ENCODE measurements around the gene SDF2L1.

The SDF2L1 gene

GRCh38 chr22:21622011-21622918 is 19.8 kb upstream of the SDF2L1 start:
- no peak for DNase-seq

- no peak for DNase-seq
Observed at GRCh38 chr22:21622919-21623647, 19.0 kb upstream of the SDF2L1 start.

GRCh38 chr22:21623648-21623970 is 18.5 kb upstream of the SDF2L1 start:
- DNase-seq, result no peak

GRCh38 chr22:21624120-21624879 is 17.8 kb upstream of the SDF2L1 start:
- DNase-seq, result no peak

- no peak for DNase-seq
Observed at GRCh38 chr22:21624880-21625791, 17.0 kb upstream of the SDF2L1 start.

- DNase-seq, result no peak
Observed at GRCh38 chr22:21626073-21626734, 15.9 kb upstream of the SDF2L1 start.

GRCh38 chr22:21626735-21627469 is 15.2 kb upstream of the SDF2L1 start:
- no peak for DNase-seq

- DNase-seq, result no peak
Observed at GRCh38 chr22:21628386-21629254, 13.5 kb upstream of the SDF2L1 start.

GRCh38 chr22:21629255-21630149 is 12.6 kb upstream of the SDF2L1 start, which contains the start of gene YDJC:
YDJC (minus strand) TSS chr22:21630022; CDS start chr22:21630014, 8 bp downstream.
- peak; percentile 85 for DNase-seq

- no peak for DNase-seq
Observed at GRCh38 chr22:21631025-21631424, 11.1 kb upstream of the SDF2L1 start.

- peak; percentile 73 for DNase-seq
Observed at GRCh38 chr22:21632237-21632895, 9.7 kb upstream of the SDF2L1 start, which contains the start of gene CCDC116. CCDC116 (plus strand) TSS chr22:21632760; CDS start chr22:21633182, 422 bp downstream.

- no peak for DNase-seq
Observed at GRCh38 chr22:21632931-21633330, 9.2 kb upstream of the SDF2L1 start.

- no peak for DNase-seq
Observed at GRCh38 chr22:21633481-21633880, 8.6 kb upstream of the SDF2L1 start.

- DNase-seq, result no peak
Observed at GRCh38 chr22:21634081-21634480, 8.0 kb upstream of the SDF2L1 start.

GRCh38 chr22:21634844-21635243 is 7.3 kb upstream of the SDF2L1 start:
- DNase-seq, result no peak

- DNase-seq, result no peak
Observed at GRCh38 chr22:21635771-21636510, 6.2 kb upstream of the SDF2L1 start.

- no peak for DNase-seq
Observed at GRCh38 chr22:21636629-21637218, 5.4 kb upstream of the SDF2L1 start.

Measured in NCI-H1048 (cell line).